ACC112 (cell line): ENCODE measurements around the gene OPA1.

Experiments used
- H2AFZ ChIP-seq: fragments of 200-600 bp; sonication (generic); one replicate; pipeline ENCODE4 v1.6.0; 2017; ENCODE audit warnings: antibody characterized with exemption, low read length; ENCODE audit not compliant: unreplicated experiment
- H3K27ac ChIP-seq: fragments of 200-600 bp; sonication (generic); 2 replicates; pipeline ENCODE4 v1.5.1; 2014; ENCODE audit warnings: low read depth, mild to moderate bottlenecking, antibody characterized with exemption, low read length, moderate library complexity
- H3K27me3 ChIP-seq: fragments of 200-600 bp; sonication (generic); 2 replicates; pipeline ENCODE4 v1.6.1; 2014; ENCODE audit warnings: mild to moderate bottlenecking, antibody characterized with exemption, low read length, moderate library complexity, mixed read lengths; ENCODE audit not compliant: insufficient read depth
- H3K36me3 ChIP-seq: fragments of 200-600 bp; sonication (generic); 2 replicates; pipeline ENCODE4 v1.6.1; 2016; ENCODE audit warnings: mild to moderate bottlenecking, antibody characterized with exemption, low read length, moderate library complexity, mixed read lengths; ENCODE audit not compliant: insufficient read depth
- H3K4me1 ChIP-seq: fragments of 200-600 bp; sonication (generic); one replicate; pipeline ENCODE4 v1.6.1; 2016; ENCODE audit warnings: low read length, mixed read lengths; ENCODE audit not compliant: insufficient read depth, unreplicated experiment, control insufficient read depth
- H3K4me3 ChIP-seq: fragments of 200-600 bp; sonication (generic); 2 replicates; pipeline ENCODE4 v1.5.1; 2014; ENCODE audit warnings: mild to moderate bottlenecking, low read depth, low read length
- H3K79me2 ChIP-seq: fragments of 200-600 bp; sonication (generic); one replicate; pipeline ENCODE4 v1.6.0; 2016; ENCODE audit warnings: low read length; ENCODE audit not compliant: control insufficient read depth, unreplicated experiment, insufficient read depth

Gene OPA1

GRCh38 chr3:193704431-193704830 lies 111.4 kb downstream of the OPA1 start:
- Histone ChIP-seq H3K36me3 (no peaks in the 10 kb centered on the region), H3K27ac (no peak overlapping the region), H3K4me3 (no peak overlapping the region), H2AFZ (no peak overlapping the region), H3K4me1 (no peaks in the 10 kb centered on the region), H3K27me3 (no peaks in the 10 kb centered on the region), H3K79me2 (no peaks in the 10 kb centered on the region)

GRCh38 chr3:193708270-193708669 lies 115.3 kb downstream of the OPA1 start:
- H2AFZ ChIP-seq = no peak overlapping the region
- no peaks in the 10 kb centered on the region for H3K4me1 ChIP-seq

GRCh38 chr3:193710286-193711165 lies 117.5 kb downstream of the OPA1 start:
- no peaks in the 10 kb centered on the region for H3K27me3 ChIP-seq
- H3K4me3 ChIP-seq = no peak overlapping the region
- no peaks in the 10 kb centered on the region for H3K36me3 ChIP-seq
- no peaks in the 10 kb centered on the region for H3K4me1 ChIP-seq
- H3K27ac ChIP-seq = no peak overlapping the region
- no peaks in the 10 kb centered on the region for H3K79me2 ChIP-seq
- no peak overlapping the region for H2AFZ ChIP-seq

More at GRCh38 chr3:193708270-193708669, 115.3 kb downstream of the OPA1 start:
- Histone ChIP-seq H3K27me3 (no peaks in the 10 kb centered on the region), H3K79me2 (no peaks in the 10 kb centered on the region), H3K36me3 (no peaks in the 10 kb centered on the region), H3K27ac (no peak overlapping the region), H3K4me3 (no peak overlapping the region)

- Histone ChIP-seq H3K27ac (no peak overlapping the region), H3K27me3 (no peaks in the 10 kb centered on the region), H3K36me3 (no peaks in the 10 kb centered on the region), H3K4me1 (no peaks in the 10 kb centered on the region), H3K4me3 (no peak overlapping the region), H2AFZ (no peak overlapping the region), H3K79me2 (no peaks in the 10 kb centered on the region)
Observed at GRCh38 chr3:193711166-193711485, 118.1 kb downstream of the OPA1 start.

GRCh38 chr3:193711523-193711963 lies 118.5 kb downstream of the OPA1 start:
- no peak overlapping the region for H3K27ac ChIP-seq
- H3K27me3 ChIP-seq = no peaks in the 10 kb centered on the region
- no peak overlapping the region for H2AFZ ChIP-seq
- no peak overlapping the region for H3K4me3 ChIP-seq
- H3K36me3 ChIP-seq = no peaks in the 10 kb centered on the region
- H3K4me1 ChIP-seq = no peaks in the 10 kb centered on the region
- H3K79me2 ChIP-seq = no peaks in the 10 kb centered on the region

- Histone ChIP-seq H3K4me3 (no peak overlapping the region), H3K79me2 (no peaks in the 10 kb centered on the region), H3K27me3 (no peaks in the 10 kb centered on the region), H3K36me3 (no peaks in the 10 kb centered on the region), H3K4me1 (no peaks in the 10 kb centered on the region), H3K27ac (no peak overlapping the region), H2AFZ (no peak overlapping the region)
Observed at GRCh38 chr3:193711964-193712598, 119.1 kb downstream of the OPA1 start.

GRCh38 chr3:193712938-193713337 lies 119.9 kb downstream of the OPA1 start:
- Histone ChIP-seq H2AFZ (no peak overlapping the region), H3K27me3 (no peaks in the 10 kb centered on the region), H3K4me3 (no peak overlapping the region), H3K79me2 (no peaks in the 10 kb centered on the region), H3K4me1 (no peaks in the 10 kb centered on the region), H3K36me3 (no peaks in the 10 kb centered on the region), H3K27ac (no peak overlapping the region)

GRCh38 chr3:193714523-193715137 lies 121.6 kb downstream of the OPA1 start:
- H3K4me3 ChIP-seq = no peak overlapping the region
- H3K36me3 ChIP-seq = no peaks in the 10 kb centered on the region
- no peaks in the 10 kb centered on the region for H3K79me2 ChIP-seq
- H3K27me3 ChIP-seq = peaks cover 12% of the 10 kb centered on the region; the same call in 1 of the 2 replicates
- H3K27ac ChIP-seq = no peak overlapping the region
- no peak overlapping the region for H2AFZ ChIP-seq
- H3K4me1 ChIP-seq = no peaks in the 10 kb centered on the region

- no peak overlapping the region for H2AFZ ChIP-seq
- no peaks in the 10 kb centered on the region for H3K36me3 ChIP-seq
- no peaks in the 10 kb centered on the region for H3K79me2 ChIP-seq
- no peak overlapping the region for H3K27ac ChIP-seq
- peaks cover 12% of the 10 kb centered on the region; the same call in 1 of the 2 replicates for H3K27me3 ChIP-seq
- H3K4me3 ChIP-seq = no peak overlapping the region
- no peaks in the 10 kb centered on the region for H3K4me1 ChIP-seq
Observed at GRCh38 chr3:193716150-193716549, 123.1 kb downstream of the OPA1 start.

- no peaks in the 10 kb centered on the region for H3K79me2 ChIP-seq
- H2AFZ ChIP-seq = no peak overlapping the region
- H3K4me1 ChIP-seq = no peaks in the 10 kb centered on the region
- no peak overlapping the region for H3K4me3 ChIP-seq
- no peak overlapping the region for H3K27ac ChIP-seq
- no peaks in the 10 kb centered on the region for H3K36me3 ChIP-seq
- peaks cover 19% of the 10 kb centered on the region for H3K27me3 ChIP-seq
Observed at GRCh38 chr3:193719735-193720134, 126.7 kb downstream of the OPA1 start.
